ENCODE results near the gene TNNT3. TPM values are rescaled to one million over a fixed set of nuclear protein-coding genes. Genes with fewer than 3 reads are reported as not detected.

TNNT3 gene
- total RNA-seq, 1 experiment from 2014 or later: not detected

GRCh38 chr11:1899686-1900085 lies 19.8 kb upstream of the TNNT3 start:
- TF ChIP-seq EZH2 (IDR thresholded peaks at IDR 0.05; ENCODE audit: low read length, unreplicated experiment) (no peak), EZH2phosphoT487 (IDR thresholded peaks at IDR 0.05; ENCODE audit: borderline replicate concordance, low read length) (no peak), CTCF (conservative IDR thresholded peaks at IDR 0.05; ENCODE audit: low read depth, low read length) (no peak)
- ChIA-PET POLR2A (ENCODE audit: unreplicated experiment) (no interaction called here), CTCF (no interaction called here)
- Histone ChIP-seq H3K4me2 (ENCODE audit: low read length) (no peak overlapping the region), H3K4me1 (ENCODE audit: insufficient read depth, low read length) (no peaks in the 10 kb centered on the region), H4K20me1 (ENCODE audit: low read length) (no peaks in the 10 kb centered on the region), H3K4me3 (ENCODE audit: low read length) (no peak overlapping the region), H3K36me3 (ENCODE audit: low read depth, low read length) (no peaks in the 10 kb centered on the region), H3K27ac (ENCODE audit: low read length) (no peak overlapping the region), H3K27me3 (ENCODE audit: low read length) (peaks cover 53% of the 10 kb centered on the region), H3F3A (ENCODE audit: low read length, unreplicated experiment) (no peaks in the 10 kb centered on the region), H3K9ac (ENCODE audit: low read length) (no peak overlapping the region), H2AFZ (ENCODE audit: low read length) (no peak overlapping the region), H3K9me3 (ENCODE audit: low read length) (no peaks in the 10 kb centered on the region), H3K9me2 (replicated peaks; ENCODE audit: low read length) (no peaks in the 10 kb centered on the region), H3K79me2 (ENCODE audit: low read length) (no peaks in the 10 kb centered on the region)
- DNase-seq (no peak), ATAC-seq (no peak)
- no TSS peak for BruUV-seq (replicated peaks)
- intact Hi-C loops (cut with micrococcal nuclease): loop anchor here (10.0 kb wide), 1 partner anchor 45 kb away; the partner anchor contains the start of gene MRPL23

GRCh38 chr11:1906181-1906580 lies 13.3 kb upstream of the TNNT3 start:
- Histone ChIP-seq H3K27ac (ENCODE audit: low read length) (no peak overlapping the region), H3K27me3 (ENCODE audit: low read length) (peaks cover 44% of the 10 kb centered on the region), H3F3A (ENCODE audit: low read length, unreplicated experiment) (no peaks in the 10 kb centered on the region), H3K36me3 (ENCODE audit: low read depth, low read length) (no peaks in the 10 kb centered on the region), H4K20me1 (ENCODE audit: low read length) (no peaks in the 10 kb centered on the region), H3K4me1 (ENCODE audit: insufficient read depth, low read length) (no peaks in the 10 kb centered on the region), H3K9ac (ENCODE audit: low read length) (no peak overlapping the region), H3K9me3 (ENCODE audit: low read length) (no peaks in the 10 kb centered on the region), H3K4me2 (ENCODE audit: low read length) (no peak overlapping the region), H2AFZ (ENCODE audit: low read length) (no peak overlapping the region), H3K79me2 (ENCODE audit: low read length) (no peaks in the 10 kb centered on the region), H3K9me2 (replicated peaks; ENCODE audit: low read length) (no peaks in the 10 kb centered on the region), H3K4me3 (ENCODE audit: low read length) (no peak overlapping the region)
- intact Hi-C loops (cut with micrococcal nuclease): no loop called here
- ChIA-PET POLR2A (ENCODE audit: unreplicated experiment) (no interaction called here), CTCF (interaction anchor here (0.6 to 1.5 kb wide), 2 partner anchors 24 to 206 kb away, joined by 3 to 5 read pairs; no protein-coding TSS in a partner anchor)
- no peak for DNase-seq
- TF ChIP-seq CTCF (conservative IDR thresholded peaks at IDR 0.05; ENCODE audit: low read depth, low read length): no peak
- no peak for TF ChIP-seq EZH2phosphoT487 (IDR thresholded peaks at IDR 0.05; ENCODE audit: borderline replicate concordance, low read length)
- TF ChIP-seq EZH2 (IDR thresholded peaks at IDR 0.05; ENCODE audit: low read length, unreplicated experiment): no peak
- BruUV-seq (replicated peaks): no TSS peak
- ATAC-seq: no peak

DNA sequence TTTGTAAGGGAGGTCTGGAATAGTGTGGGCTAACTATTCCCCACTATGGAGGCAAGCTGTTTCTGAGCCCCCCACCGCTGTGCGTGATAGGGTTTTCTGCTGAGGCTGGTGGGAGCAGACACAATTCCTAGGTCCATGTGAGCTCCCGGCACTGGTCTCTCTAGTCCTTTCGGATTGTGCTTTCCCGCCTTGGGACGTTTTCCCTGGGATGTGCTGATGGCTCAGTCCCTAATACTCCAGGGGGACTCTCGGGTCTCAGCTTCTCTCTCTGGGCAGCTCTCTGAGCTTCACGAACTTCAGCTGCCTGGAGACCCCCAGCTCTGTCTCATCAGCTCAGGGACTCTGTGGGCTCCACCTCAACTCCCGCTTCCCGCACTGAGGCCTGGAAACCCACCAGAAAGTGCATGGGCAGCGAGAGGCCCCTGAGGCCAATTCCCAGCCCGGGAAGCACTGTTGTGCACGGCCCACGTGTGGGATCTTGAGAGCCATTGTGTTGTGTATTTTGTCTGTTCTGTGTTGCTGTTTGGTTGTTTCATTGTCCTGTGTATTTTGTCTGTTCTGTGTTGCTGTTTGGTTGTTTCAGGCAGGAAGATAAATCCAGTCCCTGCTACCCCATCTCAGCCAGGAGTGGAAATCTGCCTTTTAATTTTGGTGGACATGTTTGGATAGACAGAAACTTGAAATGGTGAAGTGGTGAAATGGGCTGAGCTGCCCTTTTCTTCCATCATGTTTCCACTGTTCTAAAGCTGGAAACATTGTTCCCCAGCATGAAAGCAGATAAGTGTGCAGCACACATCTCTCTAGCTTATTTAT lies 12.7 kb upstream of the TNNT3 start:
- Histone ChIP-seq H3K9me3 (ENCODE audit: low read length) (no peaks in the 10 kb centered on the region), H4K20me1 (ENCODE audit: low read length) (no peaks in the 10 kb centered on the region), H3K4me3 (ENCODE audit: low read length) (no peak overlapping the region), H2AFZ (ENCODE audit: low read length) (no peak overlapping the region), H3K4me2 (ENCODE audit: low read length) (no peak overlapping the region), H3K36me3 (ENCODE audit: low read depth, low read length) (no peaks in the 10 kb centered on the region), H3K4me1 (ENCODE audit: insufficient read depth, low read length) (no peaks in the 10 kb centered on the region), H3K9ac (ENCODE audit: low read length) (no peak overlapping the region), H3F3A (ENCODE audit: low read length, unreplicated experiment) (no peaks in the 10 kb centered on the region), H3K27ac (ENCODE audit: low read length) (no peak overlapping the region), H3K79me2 (ENCODE audit: low read length) (no peaks in the 10 kb centered on the region), H3K9me2 (replicated peaks; ENCODE audit: low read length) (no peaks in the 10 kb centered on the region), H3K27me3 (ENCODE audit: low read length) (peaks cover 41% of the 10 kb centered on the region)
- ATAC-seq (no peak), DNase-seq (no peak)
- intact Hi-C loops (cut with micrococcal nuclease): no loop called here
- ChIA-PET POLR2A (ENCODE audit: unreplicated experiment) (no interaction called here), CTCF (interaction anchor here (0.6 to 1.5 kb wide), 3 partner anchors 25 to 207 kb away, joined by 3 to 6 read pairs (median 5); no protein-coding TSS in a partner anchor)
- BruUV-seq (replicated peaks): no TSS peak
- TF ChIP-seq CTCF (conservative IDR thresholded peaks at IDR 0.05; ENCODE audit: low read depth, low read length) (no peak), EZH2phosphoT487 (IDR thresholded peaks at IDR 0.05; ENCODE audit: borderline replicate concordance, low read length) (no peak), EZH2 (IDR thresholded peaks at IDR 0.05; ENCODE audit: low read length, unreplicated experiment) (no peak)
